GM18858 (cell line): ENCODE results near the gene CCDC197.

ENCODE experiments used
- ATAC-seq: cut with Tn5 transposase; IDR thresholded peaks from one replicate; pipeline ENCODE4 v1.9.1; 2021; ENCODE audit not compliant: unreplicated experiment

The CCDC197 gene

DNA sequence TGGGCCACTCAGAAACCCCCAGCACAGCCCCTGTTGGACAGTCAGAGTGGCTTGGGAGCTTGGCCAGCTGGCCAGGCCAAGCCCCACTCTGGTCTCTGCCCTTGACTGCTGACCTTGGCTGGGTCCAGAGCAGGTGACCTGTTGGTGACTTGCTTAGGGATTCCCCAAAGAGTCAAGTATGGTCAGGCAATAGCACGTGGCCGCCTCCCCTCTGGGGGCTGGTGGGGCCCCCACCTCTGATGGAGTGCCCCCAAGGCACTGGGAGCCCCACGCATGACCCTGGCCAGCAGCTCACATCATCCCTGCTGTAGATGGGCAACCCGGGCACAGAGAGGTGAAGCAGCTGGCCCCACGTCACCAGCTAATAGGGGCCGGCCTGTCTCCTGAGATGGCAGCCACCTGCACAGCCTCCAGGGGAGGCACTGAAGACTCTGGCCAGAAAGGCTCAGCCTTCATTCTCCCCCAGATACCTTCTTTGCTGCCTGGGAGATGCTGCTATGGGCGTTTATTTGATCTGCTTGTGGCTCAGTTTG, 1.8 kb downstream of the CCDC197 start:
- ATAC-seq = no peak

DNA sequence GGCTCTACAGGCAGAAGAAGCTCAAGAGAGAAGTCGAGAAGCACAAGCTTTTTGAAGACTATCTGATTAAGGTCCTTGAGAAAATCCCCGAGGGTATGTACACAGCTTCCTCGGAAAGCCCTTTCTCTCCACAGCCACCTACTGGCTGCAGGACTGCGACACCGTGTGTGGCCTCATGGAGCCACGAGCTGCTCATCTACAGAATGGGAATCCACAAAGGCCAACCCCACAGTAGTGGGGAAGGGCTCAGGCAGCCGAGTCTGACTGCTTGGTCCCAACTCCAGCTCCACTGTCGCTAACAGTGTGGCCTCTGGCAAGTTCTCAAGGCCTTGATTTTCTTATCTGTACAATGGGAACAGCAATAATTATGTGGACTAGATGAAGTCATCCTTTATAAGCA, 2.5 kb downstream of the CCDC197 start:
- ATAC-seq = no peak

DNA sequence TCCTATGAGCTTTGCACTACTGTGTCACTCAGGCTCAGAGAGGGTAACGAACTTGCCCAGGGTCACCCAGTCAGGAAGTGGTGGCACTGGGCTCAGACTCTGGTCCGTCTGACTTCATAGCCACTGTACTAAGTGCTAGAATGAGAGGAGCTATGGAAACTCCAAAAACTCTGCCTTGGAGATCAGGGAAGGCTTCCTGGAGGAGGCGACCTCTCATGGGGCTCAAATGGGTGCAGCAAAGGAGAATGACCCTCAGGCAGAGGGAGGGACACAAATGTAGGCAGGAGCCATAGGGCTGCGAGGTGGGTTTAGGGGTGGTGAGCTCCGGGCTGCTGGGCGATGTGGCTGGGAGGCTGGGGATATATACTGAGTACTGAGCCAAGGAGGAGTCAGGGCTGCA, 3.2 kb downstream of the CCDC197 start:
- no peak for ATAC-seq

DNA sequence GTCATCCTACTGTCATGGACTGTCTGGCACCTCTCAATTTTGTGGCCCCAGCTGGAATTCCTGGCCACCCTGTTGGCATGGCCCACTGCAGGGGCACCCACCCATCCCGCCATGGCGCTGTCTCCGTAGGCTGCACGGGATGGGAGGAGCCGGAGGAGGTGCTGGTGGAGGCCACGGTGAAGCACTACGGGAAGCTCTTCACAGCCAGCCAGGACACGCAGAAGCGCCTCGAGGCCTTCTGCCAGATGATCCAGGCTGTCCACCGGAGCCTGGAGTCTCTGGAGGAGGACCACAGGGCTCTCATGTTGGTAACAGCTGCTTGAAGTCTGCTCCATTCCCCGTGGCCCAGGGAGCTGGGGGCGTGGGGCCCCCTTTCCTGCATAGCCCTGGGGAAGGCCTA, 3.9 kb downstream of the CCDC197 start:
- ATAC-seq = no peak

DNA sequence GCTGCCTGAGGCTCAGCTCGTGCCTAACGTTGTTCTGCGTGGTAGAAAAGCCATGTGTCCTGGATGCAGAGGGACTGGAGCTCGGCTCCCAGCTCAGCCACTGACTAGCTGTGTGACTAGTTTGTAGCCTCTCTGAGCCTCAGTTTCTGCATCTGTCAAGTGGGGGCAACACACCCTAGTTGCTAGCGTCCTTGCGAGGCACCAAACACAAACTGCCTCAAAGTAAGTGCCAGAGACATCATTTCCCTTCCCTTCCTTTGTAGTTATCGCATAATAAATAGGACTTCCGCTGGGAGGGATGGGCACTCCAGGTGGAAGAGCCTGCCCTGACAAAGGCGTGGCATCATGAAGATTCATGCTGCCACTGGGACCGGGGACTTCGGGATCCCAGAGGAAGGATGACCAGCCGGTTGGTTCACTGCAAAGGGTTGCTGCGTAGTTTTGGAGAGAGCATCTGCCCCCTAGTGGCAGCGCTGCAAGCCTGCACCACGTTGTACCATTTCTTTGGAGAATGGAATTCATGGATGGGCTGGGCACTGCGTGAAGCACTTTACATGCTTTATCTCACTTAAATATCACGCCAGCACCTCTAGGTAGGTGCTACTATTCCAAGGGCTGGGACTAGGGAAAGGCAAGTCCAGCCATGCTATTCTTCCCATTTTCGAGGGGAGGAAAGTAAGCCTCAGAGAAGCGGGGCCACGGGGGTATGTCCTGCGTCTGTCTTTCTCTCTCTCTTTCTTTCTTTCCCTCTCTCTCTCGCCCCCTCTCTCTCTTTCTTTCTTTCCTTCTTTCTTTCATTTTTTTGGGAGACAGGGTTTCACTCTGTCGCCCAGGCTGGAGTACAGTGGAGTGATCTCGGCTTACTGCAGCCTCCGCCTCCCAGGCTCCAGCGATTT, 4.6 kb downstream of the CCDC197 start:
- ATAC-seq = no peak

DNA sequence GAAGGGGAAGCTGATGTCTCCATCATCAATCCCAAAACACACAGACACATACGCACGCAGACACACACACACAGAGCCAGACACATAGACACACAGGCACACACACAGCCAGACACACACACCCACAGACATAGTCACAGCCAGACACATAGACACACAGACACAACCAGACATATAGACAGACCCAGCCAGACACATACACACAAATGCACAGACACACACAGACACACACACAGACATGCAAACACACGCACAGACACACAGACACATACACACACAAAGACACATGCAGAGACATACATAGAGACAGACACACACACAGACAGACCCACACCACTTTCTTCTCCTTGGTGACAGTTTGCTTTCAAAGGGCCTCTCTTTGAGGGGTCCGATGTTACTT, 6.3 kb downstream of the CCDC197 start:
- ATAC-seq = no peak

DNA sequence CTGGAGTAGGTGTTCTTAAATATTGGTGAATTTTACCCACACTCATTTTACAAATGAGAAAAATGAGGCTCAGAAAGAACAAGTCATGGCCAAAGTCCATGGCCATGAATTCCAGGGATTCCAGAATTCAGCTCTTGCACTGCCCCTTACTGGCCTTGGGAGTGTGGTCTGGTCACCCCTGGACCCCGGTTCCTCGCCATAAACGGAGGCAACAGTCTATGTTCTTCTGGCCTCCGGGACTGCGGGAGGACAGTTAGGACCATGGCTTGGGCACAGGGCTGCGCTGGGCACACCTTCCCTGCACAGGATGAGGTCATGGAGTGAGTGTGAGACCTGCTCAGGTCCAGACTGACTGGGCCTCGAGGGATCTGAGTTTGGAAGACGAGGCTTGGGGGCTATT, 6.9 kb downstream of the CCDC197 start:
- no peak for ATAC-seq

DNA sequence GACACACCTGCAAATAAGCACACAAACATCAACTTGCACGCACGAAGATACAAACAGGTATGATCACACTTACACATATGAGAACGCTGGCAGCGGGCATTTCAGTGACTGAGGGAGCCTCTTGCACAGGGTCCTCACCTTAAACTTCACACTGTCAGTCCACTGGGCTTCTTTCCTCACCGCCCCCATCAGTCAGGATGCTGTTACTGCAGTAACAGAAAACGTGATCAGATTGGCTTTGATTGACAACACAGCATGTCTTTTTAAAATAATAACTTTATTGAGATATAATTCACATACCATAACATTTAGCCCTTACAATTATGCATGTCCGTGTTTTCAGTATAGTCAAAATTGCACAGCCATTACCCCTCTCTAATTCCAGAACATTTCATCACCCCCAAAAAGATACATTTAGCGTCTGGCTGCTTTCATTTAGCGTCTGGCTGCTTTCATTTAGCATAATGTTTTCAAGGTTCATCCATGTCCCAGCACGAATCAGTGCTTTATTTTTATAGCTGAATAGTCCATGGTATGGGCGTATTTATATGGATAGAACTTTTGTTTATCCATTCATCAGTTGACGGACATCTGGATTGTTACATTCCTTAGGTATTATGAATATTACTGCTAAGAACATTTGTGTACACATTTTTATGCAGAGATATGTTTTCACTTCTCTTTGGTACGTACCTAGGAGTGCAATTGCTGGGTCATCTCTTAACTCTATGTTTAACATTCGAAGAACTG, 8.4 kb downstream of the CCDC197 start:
- ATAC-seq = no peak

DNA sequence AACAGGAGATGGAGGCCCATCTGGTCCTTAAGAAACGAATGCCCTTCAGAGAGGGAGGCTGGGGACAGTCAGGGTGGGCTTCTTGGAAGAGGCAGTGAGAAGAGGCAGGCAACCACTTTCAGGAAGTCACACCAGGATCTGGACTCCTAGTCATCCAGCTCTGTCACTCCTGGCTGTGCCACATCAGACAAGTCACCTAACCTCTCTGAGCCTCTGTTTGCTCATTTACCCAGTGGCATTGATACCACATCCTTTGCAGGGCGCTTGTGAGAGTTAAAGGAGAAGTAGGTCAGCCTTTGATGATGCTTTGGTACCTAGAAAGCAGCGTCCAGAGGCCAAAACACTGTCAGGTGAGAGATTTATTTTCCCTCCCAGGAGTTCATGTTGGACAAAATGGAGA, 11.1 kb downstream of the CCDC197 start:
- no peak for ATAC-seq

DNA sequence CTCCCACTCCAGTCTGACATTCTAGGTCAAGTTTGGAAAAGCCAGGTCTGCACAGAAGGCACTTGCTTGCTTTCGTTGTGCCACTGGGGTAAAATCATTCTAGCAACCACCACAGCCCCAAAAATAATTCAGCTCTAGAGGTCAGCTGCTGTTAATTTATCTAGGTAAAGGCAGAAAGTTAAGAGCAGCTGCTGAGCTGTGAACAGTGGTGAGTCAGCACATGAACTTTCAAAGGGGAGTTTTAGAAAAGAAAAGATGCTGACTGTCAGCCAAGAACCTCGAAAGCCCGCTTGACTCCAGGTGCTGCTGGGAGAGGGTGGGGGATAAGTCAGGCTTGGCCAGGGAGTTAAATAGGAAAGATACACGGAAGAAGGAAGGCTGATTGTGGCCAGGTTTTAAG, 12.7 kb downstream of the CCDC197 start:
- peak; percentile 42 for ATAC-seq

DNA sequence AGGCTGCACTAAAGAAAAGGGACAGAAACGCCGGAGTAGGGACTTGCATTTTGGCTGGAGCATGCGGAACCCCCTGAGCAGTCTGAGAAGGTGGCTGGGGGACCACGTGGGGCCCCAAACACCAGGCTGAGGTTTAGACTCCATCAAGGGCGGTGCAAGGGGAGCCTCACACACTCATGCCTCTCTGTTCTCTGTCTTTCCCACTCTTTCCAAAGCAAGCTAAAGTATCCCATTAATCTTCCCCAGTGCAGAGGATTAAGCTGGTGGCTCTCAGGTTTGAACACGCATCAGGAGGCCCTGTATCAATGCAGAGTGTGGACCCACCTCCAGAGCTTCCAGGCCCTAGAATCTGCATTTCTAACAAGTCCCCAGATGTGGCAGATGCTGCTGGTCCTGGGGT, 13.5 kb downstream of the CCDC197 start:
- no peak for ATAC-seq

DNA sequence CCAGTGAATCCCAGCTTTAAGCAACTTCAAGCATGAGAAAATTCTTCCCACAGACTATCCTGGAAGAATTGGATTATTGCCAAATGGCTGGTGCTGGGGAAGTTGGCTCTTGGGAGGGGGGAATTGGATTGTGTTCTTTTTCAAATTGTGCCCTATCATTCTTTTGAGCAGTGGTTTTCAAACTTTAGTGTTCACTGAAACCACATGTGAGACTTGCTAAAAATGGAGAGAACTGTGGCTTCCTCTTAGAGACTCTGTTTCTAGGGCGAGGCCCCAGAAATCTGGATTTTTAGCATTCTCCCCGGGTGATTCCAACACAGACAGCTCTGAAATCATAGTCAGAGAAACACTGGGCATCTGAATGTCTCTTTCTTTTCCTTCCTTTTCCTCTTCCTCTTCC, 14.7 kb downstream of the CCDC197 start:
- ATAC-seq = no peak

DNA sequence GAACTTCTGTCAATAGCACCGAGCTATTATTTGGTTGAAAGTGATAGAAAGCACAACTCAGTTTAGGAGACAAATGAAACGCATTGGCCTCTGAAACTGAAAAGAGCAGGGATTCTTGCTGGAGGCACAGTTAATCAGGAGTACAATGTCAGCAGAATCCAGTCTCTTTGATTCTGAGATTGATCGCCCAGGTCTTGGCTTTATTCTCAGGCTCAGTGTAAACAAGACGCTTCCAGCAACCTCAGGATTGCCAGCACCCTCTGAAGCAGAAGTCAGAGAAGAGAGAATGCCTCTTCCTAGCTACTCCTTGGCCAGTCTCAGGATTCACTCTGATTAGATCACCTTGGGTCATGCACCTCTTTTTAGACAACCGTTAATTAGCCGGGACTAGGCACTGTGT, 17.3 kb downstream of the CCDC197 start:
- ATAC-seq = no peak

DNA sequence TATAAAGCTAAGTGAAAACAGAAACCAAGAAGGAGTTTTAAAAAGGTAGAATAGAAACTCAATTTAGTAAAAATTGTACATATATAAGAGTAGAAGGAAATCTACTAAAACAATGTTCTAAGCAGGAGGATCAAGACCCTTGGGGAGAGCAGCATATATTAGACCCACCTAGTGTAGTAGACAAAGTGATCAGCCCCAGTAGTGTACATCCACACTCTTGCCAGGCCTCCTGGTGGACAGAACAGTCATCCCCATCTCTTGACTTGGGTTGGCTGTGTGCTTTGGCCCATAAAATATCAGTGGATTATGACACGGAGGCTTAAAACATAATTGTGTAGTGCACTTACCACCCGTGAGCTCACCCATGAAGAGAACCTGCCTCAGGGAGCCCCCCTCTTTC, 18.1 kb downstream of the CCDC197 start:
- ATAC-seq = no peak

DNA sequence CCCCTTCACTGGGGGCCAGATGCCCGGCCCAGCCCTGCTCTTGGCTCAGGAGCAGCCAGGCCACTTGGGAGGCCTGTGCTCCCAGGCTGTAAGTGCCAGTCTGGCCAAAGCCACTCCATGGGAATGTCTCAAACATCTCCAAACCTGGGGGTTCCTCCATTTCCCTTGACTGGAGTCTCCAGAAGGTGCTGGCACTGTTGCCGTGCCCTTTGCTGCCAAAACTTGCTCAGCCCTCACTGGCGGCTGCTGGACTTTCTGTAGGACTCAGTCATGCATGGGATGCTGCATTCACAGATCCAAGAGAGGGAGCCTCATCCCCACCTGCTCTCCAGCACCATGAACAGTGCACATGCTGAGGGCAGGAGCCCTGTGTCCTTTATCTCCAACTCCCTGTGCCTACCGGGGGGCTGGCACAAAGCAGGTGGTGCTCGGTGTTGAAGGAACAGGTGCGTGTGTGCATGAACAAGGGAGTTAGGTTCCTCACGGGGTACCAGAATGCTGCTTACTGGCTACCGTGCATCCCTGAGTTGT, 19.4 kb downstream of the CCDC197 start:
- ATAC-seq = no peak

DNA sequence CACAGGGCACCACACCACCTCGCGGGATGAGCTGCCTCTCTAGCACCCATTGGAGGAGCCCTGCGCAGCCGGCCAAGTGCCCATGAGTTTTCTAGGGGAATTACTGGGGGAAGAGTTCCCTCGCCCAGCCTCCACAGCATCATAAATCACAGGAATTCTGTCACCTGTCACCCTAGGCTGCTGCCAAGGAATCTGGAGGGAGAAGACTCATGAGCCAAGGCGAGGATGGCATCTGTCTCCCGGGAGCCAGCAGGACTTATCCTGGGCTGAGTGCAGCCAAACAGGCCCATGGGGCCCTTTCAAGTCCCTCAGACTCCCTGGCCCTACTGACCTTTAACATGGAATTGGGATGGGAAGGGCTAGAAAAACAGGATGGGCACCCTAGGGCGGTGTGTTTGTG, 21.2 kb downstream of the CCDC197 start:
- ATAC-seq = no peak

DNA sequence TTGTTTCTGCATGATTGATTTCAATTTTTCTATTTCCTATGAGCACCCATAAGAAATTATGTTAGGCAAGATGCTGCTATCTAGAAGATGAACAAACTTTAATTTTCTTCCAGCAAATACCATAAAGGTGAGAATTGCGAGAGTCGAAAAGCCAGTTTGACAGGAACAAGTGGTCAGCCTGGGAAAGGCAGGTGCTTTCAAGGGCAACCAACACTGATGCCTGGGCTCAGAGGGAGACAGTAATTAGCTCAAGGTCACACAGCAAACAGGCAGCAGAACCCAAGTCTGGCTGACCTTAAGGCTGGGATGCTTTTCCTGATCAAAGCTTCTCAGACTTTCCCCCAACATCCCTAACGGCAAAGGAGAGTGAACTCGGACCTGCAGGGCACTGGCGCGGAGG, 22.2 kb downstream of the CCDC197 start:
- no peak for ATAC-seq

DNA sequence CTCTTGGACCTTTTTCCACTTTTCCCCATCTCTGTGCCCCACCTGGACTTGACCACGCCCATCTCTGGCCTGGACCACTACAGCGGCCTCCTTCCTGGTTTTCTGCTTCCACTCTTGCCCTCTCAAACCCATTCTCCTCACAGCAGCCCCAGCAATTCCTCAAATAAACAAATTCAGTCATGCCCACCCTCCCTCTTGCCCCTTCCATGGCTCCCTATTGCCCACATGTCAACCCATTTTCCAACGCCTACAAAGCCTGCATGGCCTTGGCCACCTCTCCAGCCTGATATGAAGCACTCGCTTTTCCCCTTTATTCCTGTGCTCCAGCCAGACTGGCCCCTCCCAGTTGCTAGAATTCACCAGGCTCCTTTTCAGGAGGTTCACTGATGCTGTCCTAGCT, 23.2 kb downstream of the CCDC197 start:
- ATAC-seq = no peak

DNA sequence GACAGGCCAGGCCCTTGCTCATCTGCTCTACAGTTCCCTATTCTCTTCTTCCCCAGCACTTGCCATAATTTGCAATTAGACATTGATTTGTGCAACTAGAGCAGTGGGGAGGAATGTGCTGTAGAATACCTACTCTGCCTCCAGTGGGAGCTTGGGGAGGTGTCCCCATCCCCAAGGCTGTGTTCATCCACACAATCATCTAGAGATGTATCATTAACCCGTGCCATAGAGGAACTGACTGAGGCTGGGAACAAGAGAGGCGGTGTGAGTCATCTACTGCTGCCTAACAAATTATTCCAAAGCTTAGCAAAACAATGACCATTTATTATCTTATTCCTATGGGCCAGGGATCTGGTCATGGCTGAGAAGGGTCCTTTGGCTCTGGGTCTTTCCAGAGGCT, 23.9 kb downstream of the CCDC197 start:
- no peak for ATAC-seq

DNA sequence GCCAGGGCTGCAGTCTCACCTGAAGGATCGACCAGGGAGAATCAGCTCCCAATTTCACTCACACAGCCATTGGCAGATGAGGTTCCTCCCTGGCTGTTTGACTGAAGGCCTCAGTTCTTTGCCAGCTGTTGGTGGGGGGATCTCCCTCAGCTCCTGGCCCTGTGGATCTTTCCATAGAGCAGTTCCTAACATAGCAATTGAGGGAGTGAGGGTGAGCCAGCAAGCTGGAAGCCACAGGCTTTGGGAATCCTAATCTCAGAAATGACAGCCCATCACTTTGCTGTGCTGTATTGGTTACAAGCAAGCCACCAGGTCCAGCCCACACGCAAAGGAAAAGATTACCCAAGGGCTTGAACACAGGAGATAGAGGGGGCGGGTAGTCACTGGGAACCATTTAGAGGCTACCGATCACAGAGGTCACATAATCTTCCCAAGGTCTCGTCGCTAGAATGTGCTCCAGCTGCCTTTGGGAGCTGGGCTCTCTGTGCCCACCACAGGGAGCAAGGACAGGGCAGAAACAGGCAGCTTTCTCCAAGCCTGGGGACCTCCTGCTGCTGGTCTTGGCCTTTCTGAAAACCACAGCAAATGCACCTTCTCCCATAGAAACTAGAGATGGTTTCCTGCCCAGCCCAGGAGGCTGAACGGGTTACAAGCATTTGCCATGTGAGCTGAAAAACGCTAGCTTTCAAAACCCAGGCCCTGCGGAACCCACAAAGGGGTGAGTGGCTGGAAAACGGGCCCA, 24.5 kb downstream of the CCDC197 start:
- ATAC-seq = no peak
